GM18870 (cell line): ENCODE data around the gene TIMM17B.
"Not testable (repeated sequence)": the region's sequence is repeated elsewhere in the genome, so short reads cannot be mapped to it uniquely, and the experiment has no call there.

Source experiments
- ATAC-seq: cut with Tn5 transposase; IDR thresholded peaks from one replicate; pipeline ENCODE4 v1.9.1; 2021; ENCODE audit warnings: moderate library complexity; ENCODE audit not compliant: unreplicated experiment

The TIMM17B gene

GRCh38 chrX:48897157-48897624 is 377 bp downstream of the TIMM17B start:
- ATAC-seq = no peak

GRCh38 chrX:48896611-48897011 is 957 bp downstream of the TIMM17B start:
- ATAC-seq = no peak

GRCh38 chrX:48894891-48895290 is 2.7 kb downstream of the TIMM17B start:
- no peak for ATAC-seq

GRCh38 chrX:48893556-48894348 is 3.8 kb downstream of the TIMM17B start:
- ATAC-seq = no peak

GRCh38 chrX:48892896-48893295 is 4.7 kb downstream of the TIMM17B start:
- ATAC-seq = no peak

GRCh38 chrX:48891402-48892288 is 5.9 kb downstream of the TIMM17B start:
- peak; percentile 69 for ATAC-seq

GRCh38 chrX:48890934-48891401 is 6.6 kb downstream of the TIMM17B start:
- ATAC-seq = peak; percentile 21

- no peak for ATAC-seq
Measured at GRCh38 chrX:48890296-48890925, 7.2 kb downstream of the TIMM17B start.

- ATAC-seq = not testable (repeated sequence)
Measured at GRCh38 chrX:48886586-48886985, 11.0 kb downstream of the TIMM17B start.

GRCh38 chrX:48883729-48884128 is 13.8 kb downstream of the TIMM17B start:
- no peak for ATAC-seq

GRCh38 chrX:48876944-48877343 is 20.6 kb downstream of the TIMM17B start:
- ATAC-seq = not testable (repeated sequence)

GRCh38 chrX:48872017-48872416 is 25.6 kb downstream of the TIMM17B start:
- not testable (repeated sequence) for ATAC-seq

GRCh38 chrX:48864210-48864609 is 33.4 kb downstream of the TIMM17B start:
- ATAC-seq = no peak

GRCh38 chrX:48854898-48855297 is 42.7 kb downstream of the TIMM17B start:
- no peak for ATAC-seq

GRCh38 chrX:48854121-48854804 is 43.3 kb downstream of the TIMM17B start:
- ATAC-seq = not testable (repeated sequence)

GRCh38 chrX:48853494-48853893 is 44.1 kb downstream of the TIMM17B start:
- ATAC-seq = not testable (repeated sequence)

- no peak for ATAC-seq
Measured at GRCh38 chrX:48852857-48853256, 44.7 kb downstream of the TIMM17B start.

GRCh38 chrX:48848847-48849246 is 48.7 kb downstream of the TIMM17B start:
- ATAC-seq = no peak
